ENCODE data around the gene PRTN3. TPM values are rescaled to one million over a fixed set of nuclear protein-coding genes. Genes with fewer than 3 reads are reported as not detected.
"Not testable (repeated sequence)": the region's sequence is repeated elsewhere in the genome, so short reads cannot be mapped to it uniquely, and the experiment has no call there.

Gene PRTN3
- total RNA-seq, 6 experiments from 2014 or later = 2.3 to 2.9 TPM; not detected in 4

- H3K9me3 ChIP-seq = no peaks in the 10 kb centered on the region
- H3K27me3 ChIP-seq = no peaks in the 10 kb centered on the region
- intact Hi-C loops (cut with DNase I) = no loop called here
- ATAC-seq = peak in 1 of 4 donors; percentile 64
- no peak for DNase-seq
- no peaks in the 10 kb centered on the region for H3K4me1 ChIP-seq
- WGBS (ENCODE audit: insufficient coverage, low coverage, low lambda C conversion rate, missing lambda C conversion rate) = 62% methylated on average over 27 of the region's 36 CpGs
- no peak overlapping the region for H3K4me3 ChIP-seq
- TF ChIP-seq CTCF (IDR thresholded peaks at IDR 0.05) (no peak), POLR2A (IDR thresholded peaks at IDR 0.05) (no peak)
- H3K36me3 ChIP-seq = no peaks in the 10 kb centered on the region
- H3K27ac ChIP-seq = no peak overlapping the region
Observed at GRCh38 chr19:835210-835810, 5.5 kb upstream of the PRTN3 start.

- ATAC-seq; H3K4me1 ChIP-seq; H3K27me3 ChIP-seq; H3K27ac ChIP-seq; DNase-seq; H3K36me3 ChIP-seq; H3K4me3 ChIP-seq; intact Hi-C loops (cut with DNase I); H3K9me3 ChIP-seq: not testable (repeated sequence)
- 53% methylated on average over 4 of the region's 7 CpGs for WGBS (ENCODE audit: insufficient coverage, low coverage, low lambda C conversion rate, missing lambda C conversion rate)
Observed at GRCh38 chr19:842802-843179, 2.0 kb downstream of the PRTN3 start.

- H3K36me3 ChIP-seq = no peaks in the 10 kb centered on the region
- H3K9me3 ChIP-seq = no peaks in the 10 kb centered on the region
- DNase-seq (peak in 1 of 3 donors; percentile 58), ATAC-seq (peak; percentile 64 to 74 (median 67))
- TF ChIP-seq CTCF (IDR thresholded peaks at IDR 0.05) (no peak), POLR2A (IDR thresholded peaks at IDR 0.05) (no peak)
- H3K4me1 ChIP-seq = peaks cover 0 to 8% (median 0%) of the 10 kb centered on the region in 4 donors
- WGBS (ENCODE audit: insufficient coverage, low coverage, low lambda C conversion rate, missing lambda C conversion rate) = 0% methylated on average over 1 of the region's 46 CpGs
- H3K4me3 ChIP-seq = no peak overlapping the region
- H3K27ac ChIP-seq = no peak overlapping the region
- intact Hi-C loops (cut with DNase I) = no loop called here
- peaks cover 0 to 8% of the 10 kb centered on the region in 2 donors for H3K27me3 ChIP-seq
Observed at GRCh38 chr19:843180-843835, 2.5 kb downstream of the PRTN3 start.

- Histone ChIP-seq H3K4me1 (peaks cover 0 to 8% (median 0%) of the 10 kb centered on the region in 4 donors), H3K9me3 (no peaks in the 10 kb centered on the region), H3K27me3 (peaks cover 0 to 8% of the 10 kb centered on the region in 2 donors), H3K4me3 (no peak overlapping the region), H3K27ac (no peak overlapping the region), H3K36me3 (no peaks in the 10 kb centered on the region)
- DNase-seq (no peak), ATAC-seq (peak in 2 of 4 donors; percentile 5 to 20)
- intact Hi-C loops (cut with DNase I) = no loop called here
- WGBS (ENCODE audit: insufficient coverage, low coverage, low lambda C conversion rate, missing lambda C conversion rate) = 44% methylated on average over 34 of the region's 70 CpGs
- no peak for TF ChIP-seq CTCF (IDR thresholded peaks at IDR 0.05)
- no peak for TF ChIP-seq POLR2A (IDR thresholded peaks at IDR 0.05)
Observed at GRCh38 chr19:843836-844545, 3.2 kb downstream of the PRTN3 start.

GRCh38 chr19:844546-844971 is 3.8 kb downstream of the PRTN3 start:
- 49% methylated on average over 10 of the region's 11 CpGs for WGBS (ENCODE audit: insufficient coverage, low coverage, low lambda C conversion rate, missing lambda C conversion rate)
- intact Hi-C loops (cut with DNase I) = no loop called here
- Histone ChIP-seq H3K4me3 (no peak overlapping the region), H3K27ac (no peak overlapping the region), H3K4me1 (peaks cover 0 to 8% (median 0%) of the 10 kb centered on the region in 4 donors), H3K36me3 (no peaks in the 10 kb centered on the region), H3K27me3 (peaks cover 0 to 8% of the 10 kb centered on the region in 2 donors), H3K9me3 (no peaks in the 10 kb centered on the region)
- TF ChIP-seq CTCF (IDR thresholded peaks at IDR 0.05) (no peak), POLR2A (IDR thresholded peaks at IDR 0.05) (no peak)
- DNase-seq (no peak), ATAC-seq (no peak)
